Right cardiac atrium (tissue), 5 donors: ENCODE measurements around the gene SYMPK. TPM values are rescaled to one million over a fixed set of nuclear protein-coding genes. Genes with fewer than 3 reads are reported as not detected.

ENCODE experiments used
- ATAC-seq, 2 donors: fragments of 200-7000 bp; cut with Tn5 transposase; one replicate each; pipeline versions ENCODE4 v1.8.0 to v1.9.1; 2020; ENCODE audit warnings: moderate library complexity in 2 of 2, mild to moderate bottlenecking in 1 of 2
- DNase-seq, 3 donors: peaks; one replicate each; pipeline ENCODE4 v3.0.0-alpha.2; 2020
- H3K27ac ChIP-seq: one replicate; pipeline ENCODE4 v1.5.1; 2013; ENCODE audit warnings: mild to moderate bottlenecking, low read length, control low read depth, moderate library complexity
- H3K27me3 ChIP-seq: one replicate; pipeline ENCODE4 v1.6.1; 2013; ENCODE audit not compliant: control insufficient read depth, insufficient read depth
- H3K4me1 ChIP-seq: one replicate; pipeline ENCODE4 v1.6.1; 2013; ENCODE audit warnings: low read length; ENCODE audit not compliant: control insufficient read depth, insufficient read depth
- H3K4me3 ChIP-seq: one replicate; pipeline ENCODE4 v1.5.1; 2013; ENCODE audit warnings: low read length, control low read depth
- H3K9me3 ChIP-seq: one replicate; pipeline ENCODE4 v1.6.1; 2013; ENCODE audit warnings: low read length; ENCODE audit not compliant: control insufficient read depth
- WGBS: extraction: QIAGEN DNeasy Blood & Tissue Kit; methylation state at CpG from one replicate; pipeline ENCODE4 v1.1.7; 2013; 5-methylcytosine and 5-hydroxymethylcytosine counted together
- intact Hi-C, 4 donors: fragments of 100-400 bp; cut with DNase I; formaldehyde crosslinking; loops; one replicate each; pipeline versions ENCODE4 v1.11.0 to v1.14.0; 2022 to 2023
- polyA plus RNA-seq: library from polyadenylated mRNA; stranded (reverse); fragments of 200-250 nt; gene quantifications from one replicate; pipeline ENCODE4 v1.2.3, GENCODE V29; 2013
- total RNA-seq, 4 donors: library from RNA; stranded (reverse); fragmentation: NEBNext Ultra II Directional; extraction: Animal tissue kit (Norgen Biotek cat#: 25700); gene quantifications; one replicate each; pipeline ENCODE4 v1.2.1, GENCODE V29; 2021
- donor health status: healthy with polysubstance abuse.
- donor health status: DM: no; HTN: yes; CAD: no.
- donor health status: DM: no; HTN: no; CAD: no.
- donor health status: DM: no; HTN: yes; CAD: no; lungs with severe emphysema.
- donor health status: DM: yes; HTN: yes; CAD: no.

SYMPK gene
- total and polyA plus RNA-seq, 5 donors = 23.5 to 40.4 (median 33.6) TPM

- Histone ChIP-seq H3K9me3 (no peaks in the 10 kb centered on the region), H3K4me1 (no peaks in the 10 kb centered on the region), H3K27me3 (no peaks in the 10 kb centered on the region), H3K27ac (peak overlapping the region; percentile 99), H3K4me3 (peak overlapping the region; percentile 80)
- DNase-seq = peak; percentile 81 to 92 (median 90)
- intact Hi-C loops = loop anchor here in 1 of 4 donors (5.0 to 10.0 kb wide), 2 partner anchors 53 to 75 kb away; partner anchors contain the start of genes QPCTL and SNRPD2
- ATAC-seq = peak; percentile 3 to 8
- WGBS = 10% methylated on average over 31 of the region's 31 CpGs
These were observed 95.5 kb downstream of the SYMPK start for GRCh38 chr19:45767410-45767880.

GRCh38 chr19:45766869-45767346 is 96.0 kb downstream of the SYMPK start:
- H3K4me1 ChIP-seq = no peaks in the 10 kb centered on the region
- peak in 1 of 3 donors; percentile 82 for DNase-seq
- peak overlapping the region; percentile 80 for H3K4me3 ChIP-seq
- no peak for ATAC-seq
- intact Hi-C loops = loop anchor here in 1 of 4 donors (5.0 to 10.0 kb wide), 2 partner anchors 52 to 75 kb away; partner anchors contain the start of genes QPCTL and SNRPD2
- WGBS = 16% methylated on average over 24 of the region's 24 CpGs
- peak overlapping the region; percentile 99 for H3K27ac ChIP-seq
- H3K27me3 ChIP-seq = no peaks in the 10 kb centered on the region
- H3K9me3 ChIP-seq = no peaks in the 10 kb centered on the region

GRCh38 chr19:45766296-45766868 is 96.6 kb downstream of the SYMPK start:
- WGBS = 57% methylated on average over 17 of the region's 17 CpGs
- H3K9me3 ChIP-seq = no peaks in the 10 kb centered on the region
- no peaks in the 10 kb centered on the region for H3K4me1 ChIP-seq
- H3K4me3 ChIP-seq = peak overlapping the region; percentile 80
- H3K27ac ChIP-seq = peak overlapping the region; percentile 99
- intact Hi-C loops = loop anchor here in 1 of 4 donors (5.0 to 10.0 kb wide), 2 partner anchors 52 to 74 kb away; partner anchors contain the start of genes QPCTL and SNRPD2
- no peaks in the 10 kb centered on the region for H3K27me3 ChIP-seq
- DNase-seq (peak in 2 of 3 donors; percentile 62 to 85), ATAC-seq (no peak)

GRCh38 chr19:45765702-45766295 is 97.1 kb downstream of the SYMPK start:
- intact Hi-C loops = loop anchor here in 1 of 4 donors (5.0 to 10.0 kb wide), 2 partner anchors 51 to 73 kb away; partner anchors contain the start of genes QPCTL and SNRPD2
- H3K27me3 ChIP-seq = no peaks in the 10 kb centered on the region
- H3K4me1 ChIP-seq = no peaks in the 10 kb centered on the region
- 54% methylated on average over 23 of the region's 23 CpGs for WGBS
- no peak overlapping the region for H3K4me3 ChIP-seq
- DNase-seq (peak in 2 of 3 donors; percentile 77 to 84), ATAC-seq (no peak)
- peak overlapping the region; percentile 99 for H3K27ac ChIP-seq
- H3K9me3 ChIP-seq = no peaks in the 10 kb centered on the region

Other genes with a start within 250 kb of the SYMPK start
- gene EML2, start 223.8 kb downstream of the SYMPK start, total RNA-seq = 10 to 100 TPM; 25.2 to 37.9 (median 33.7) TPM
- gene EML2, start 223.8 kb downstream of the SYMPK start, polyA plus RNA-seq = 19.0 TPM
- 10 to 100 TPM in 3 of 4 donors, 1 to 10 TPM in 1; 8.5 to 16.7 (median 12.5) TPM for gene GIPR, start 194.9 kb downstream of the SYMPK start, total RNA-seq
- gene GIPR, start 194.9 kb downstream of the SYMPK start, polyA plus RNA-seq = 8.7 TPM
- gene SNRPD2, start 171.2 kb downstream of the SYMPK start, total RNA-seq = 100 to 1,000 TPM; 246 to 297 (median 285) TPM
- gene SNRPD2, start 171.2 kb downstream of the SYMPK start, polyA plus RNA-seq = 281 TPM
- gene QPCTL, start 170.5 kb downstream of the SYMPK start, total RNA-seq = 1 to 10 TPM; 2.5 to 3.3 (median 3.1) TPM
- 2.7 TPM for gene QPCTL, start 170.5 kb downstream of the SYMPK start, polyA plus RNA-seq
- 10 to 100 TPM; 11.4 to 13.2 (median 12.6) TPM for gene FBXO46, start 132.3 kb downstream of the SYMPK start, total RNA-seq
- 9.4 TPM for gene FBXO46, start 132.3 kb downstream of the SYMPK start, polyA plus RNA-seq
- gene MEIOSIN, start 129.7 kb downstream of the SYMPK start, total RNA-seq = under 1 TPM; 0.15 to 0.76 (median 0.30) TPM
- gene MEIOSIN, start 129.7 kb downstream of the SYMPK start, polyA plus RNA-seq = 0.41 TPM
- gene SIX5, start 93.9 kb downstream of the SYMPK start, total RNA-seq = 10 to 100 TPM; 15.8 to 33.2 (median 24.1) TPM
- gene SIX5, start 93.9 kb downstream of the SYMPK start, polyA plus RNA-seq = 19.4 TPM
- 100 to 1,000 TPM; 220 to 304 (median 288) TPM for gene DMPK, start 80.7 kb downstream of the SYMPK start, total RNA-seq
- 395 TPM for gene DMPK, start 80.7 kb downstream of the SYMPK start, polyA plus RNA-seq
- gene DMWD, start 70.3 kb downstream of the SYMPK start, total RNA-seq = 10 to 100 TPM; 72.2 to 87.1 (median 76.6) TPM
- gene DMWD, start 70.3 kb downstream of the SYMPK start, polyA plus RNA-seq = 50.2 TPM
- gene RSPH6A, start 47.8 kb downstream of the SYMPK start, total RNA-seq = under 1 TPM in 1 of 4 donors, not detected in 3; 0.14 TPM
- not detected for gene RSPH6A, start 47.8 kb downstream of the SYMPK start, polyA plus RNA-seq
- gene FOXA3, start 1.2 kb upstream of the SYMPK start, total RNA-seq = not detected
- gene FOXA3, start 1.2 kb upstream of the SYMPK start, polyA plus RNA-seq = not detected
- gene IRF2BP1, start 23.0 kb upstream of the SYMPK start, total RNA-seq = 10 to 100 TPM; 21.5 to 23.4 (median 22.5) TPM
- gene IRF2BP1, start 23.0 kb upstream of the SYMPK start, polyA plus RNA-seq = 17.5 TPM
- gene MYPOP, start 39.5 kb upstream of the SYMPK start, total RNA-seq = 10 to 100 TPM in 3 of 4 donors, 1 to 10 TPM in 1; 9.1 to 15.4 (median 12.9) TPM
- gene MYPOP, start 39.5 kb upstream of the SYMPK start, polyA plus RNA-seq = 9.3 TPM
- gene NANOS2, start 51.6 kb upstream of the SYMPK start, total RNA-seq = not detected
- gene NANOS2, start 51.6 kb upstream of the SYMPK start, polyA plus RNA-seq = not detected
- 1 to 10 TPM; 3.8 to 5.4 (median 3.9) TPM for gene NOVA2, start 110.7 kb upstream of the SYMPK start, total RNA-seq
- 3.3 TPM for gene NOVA2, start 110.7 kb upstream of the SYMPK start, polyA plus RNA-seq
- gene CCDC61, start 132.3 kb upstream of the SYMPK start, total RNA-seq = 10 to 100 TPM in 1 of 4 donors, 1 to 10 TPM in 3; 7.1 to 12.7 (median 9.6) TPM
- 7.9 TPM for gene CCDC61, start 132.3 kb upstream of the SYMPK start, polyA plus RNA-seq
- not detected for gene PGLYRP1, start 159.9 kb upstream of the SYMPK start, total RNA-seq
- gene PGLYRP1, start 159.9 kb upstream of the SYMPK start, polyA plus RNA-seq = not detected
- gene IGFL4, start 177.9 kb upstream of the SYMPK start, total RNA-seq = not detected
- not detected for gene IGFL4, start 177.9 kb upstream of the SYMPK start, polyA plus RNA-seq